ENCODE results near the gene SPAG4.

DNA sequence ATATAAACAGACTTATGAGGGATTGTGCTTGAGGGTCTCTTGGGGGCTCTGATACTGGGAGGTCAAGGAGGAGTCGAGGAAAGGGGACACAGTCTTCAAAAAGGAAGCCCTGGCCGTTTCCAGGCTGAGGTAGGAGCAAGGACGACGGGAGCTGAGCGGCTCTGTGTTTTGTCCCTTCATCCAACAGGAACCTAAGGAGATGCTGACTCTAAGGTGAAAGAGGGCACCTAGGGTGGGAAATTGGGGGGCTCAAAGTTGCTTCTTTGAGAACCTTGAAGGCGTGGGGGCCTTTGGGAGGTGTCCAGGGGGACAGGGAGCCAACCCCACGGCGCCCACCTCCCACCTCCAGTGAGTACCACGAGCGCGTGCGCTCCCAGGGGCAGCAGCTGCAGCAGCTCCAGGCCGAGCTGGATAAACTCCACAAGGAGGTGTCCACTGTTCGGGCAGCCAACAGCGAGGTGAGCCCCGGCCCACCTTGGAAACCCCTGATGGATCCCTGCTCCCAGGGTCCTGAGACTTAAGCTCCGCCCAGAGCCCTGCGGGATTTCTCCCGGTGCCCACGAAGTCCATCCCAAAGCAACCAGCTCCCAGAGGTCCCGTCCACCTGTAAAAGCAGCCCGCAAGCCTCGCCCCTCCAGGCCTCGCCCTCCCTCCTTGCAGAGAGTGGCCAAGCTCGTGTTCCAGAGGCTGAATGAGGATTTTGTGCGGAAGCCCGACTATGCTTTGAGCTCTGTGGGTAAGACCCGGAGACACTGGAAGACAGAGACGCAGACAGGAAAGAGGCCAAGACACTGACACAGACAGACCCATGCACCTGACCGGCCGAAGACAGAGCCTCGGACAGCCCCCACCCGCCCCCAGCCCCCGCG lies 2.9 kb downstream of the SPAG4 start:
- no peak for TF ChIP-seq CTCF (conservative IDR thresholded peaks at IDR 0.05; ENCODE audit: low read depth in 2 of 2)
- TF ChIP-seq, protein P1, sequence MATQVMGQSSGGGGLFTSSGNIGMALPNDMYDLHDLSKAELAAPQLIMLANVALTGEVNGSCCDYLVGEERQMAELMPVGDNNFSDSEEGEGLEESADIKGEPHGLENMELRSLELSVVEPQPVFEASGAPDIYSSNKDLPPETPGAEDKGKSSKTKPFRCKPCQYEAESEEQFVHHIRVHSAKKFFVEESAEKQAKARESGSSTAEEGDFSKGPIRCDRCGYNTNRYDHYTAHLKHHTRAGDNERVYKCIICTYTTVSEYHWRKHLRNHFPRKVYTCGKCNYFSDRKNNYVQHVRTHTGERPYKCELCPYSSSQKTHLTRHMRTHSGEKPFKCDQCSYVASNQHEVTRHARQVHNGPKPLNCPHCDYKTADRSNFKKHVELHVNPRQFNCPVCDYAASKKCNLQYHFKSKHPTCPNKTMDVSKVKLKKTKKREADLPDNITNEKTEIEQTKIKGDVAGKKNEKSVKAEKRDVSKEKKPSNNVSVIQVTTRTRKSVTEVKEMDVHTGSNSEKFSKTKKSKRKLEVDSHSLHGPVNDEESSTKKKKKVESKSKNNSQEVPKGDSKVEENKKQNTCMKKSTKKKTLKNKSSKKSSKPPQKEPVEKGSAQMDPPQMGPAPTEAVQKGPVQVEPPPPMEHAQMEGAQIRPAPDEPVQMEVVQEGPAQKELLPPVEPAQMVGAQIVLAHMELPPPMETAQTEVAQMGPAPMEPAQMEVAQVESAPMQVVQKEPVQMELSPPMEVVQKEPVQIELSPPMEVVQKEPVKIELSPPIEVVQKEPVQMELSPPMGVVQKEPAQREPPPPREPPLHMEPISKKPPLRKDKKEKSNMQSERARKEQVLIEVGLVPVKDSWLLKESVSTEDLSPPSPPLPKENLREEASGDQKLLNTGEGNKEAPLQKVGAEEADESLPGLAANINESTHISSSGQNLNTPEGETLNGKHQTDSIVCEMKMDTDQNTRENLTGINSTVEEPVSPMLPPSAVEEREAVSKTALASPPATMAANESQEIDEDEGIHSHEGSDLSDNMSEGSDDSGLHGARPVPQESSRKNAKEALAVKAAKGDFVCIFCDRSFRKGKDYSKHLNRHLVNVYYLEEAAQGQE (IDR thresholded peaks at IDR 0.05; ENCODE audit: unreplicated experiment), result no peak
- no peak for TF ChIP-seq POLR2AphosphoS5 (IDR thresholded peaks at IDR 0.05; ENCODE audit: low read depth)
- TF ChIP-seq, protein P2, sequence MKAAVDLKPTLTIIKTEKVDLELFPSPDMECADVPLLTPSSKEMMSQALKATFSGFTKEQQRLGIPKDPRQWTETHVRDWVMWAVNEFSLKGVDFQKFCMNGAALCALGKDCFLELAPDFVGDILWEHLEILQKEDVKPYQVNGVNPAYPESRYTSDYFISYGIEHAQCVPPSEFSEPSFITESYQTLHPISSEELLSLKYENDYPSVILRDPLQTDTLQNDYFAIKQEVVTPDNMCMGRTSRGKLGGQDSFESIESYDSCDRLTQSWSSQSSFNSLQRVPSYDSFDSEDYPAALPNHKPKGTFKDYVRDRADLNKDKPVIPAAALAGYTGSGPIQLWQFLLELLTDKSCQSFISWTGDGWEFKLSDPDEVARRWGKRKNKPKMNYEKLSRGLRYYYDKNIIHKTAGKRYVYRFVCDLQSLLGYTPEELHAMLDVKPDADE (IDR thresholded peaks at IDR 0.05), result no peak
- TF ChIP-seq EZH2phosphoT487 (IDR thresholded peaks at IDR 0.05; ENCODE audit: unreplicated experiment), result no peak
- no peak for TF ChIP-seq EZH2 (IDR thresholded peaks at IDR 0.05; ENCODE audit: low read depth, unreplicated experiment)
- TF ChIP-seq ZNF331 (CRISPR knock-in tag; IDR thresholded peaks at IDR 0.05; ENCODE audit: low read depth), result no peak
- no peak for TF ChIP-seq JUNB (IDR thresholded peaks at IDR 0.05; ENCODE audit: unreplicated experiment)
- no peak for TF ChIP-seq NANOG (IDR thresholded peaks at IDR 0.05; ENCODE audit: borderline replicate concordance)
- no peak for TF ChIP-seq CREB1 (CRISPR knock-in tag; IDR thresholded peaks at IDR 0.05; ENCODE audit: low read depth)
- no peak for TF ChIP-seq STAT1 (IDR thresholded peaks at IDR 0.05; ENCODE audit: unreplicated experiment)
- TF ChIP-seq ZNF462 (CRISPR knock-in tag; IDR thresholded peaks at IDR 0.05), result no peak
